Transverse colon (tissue), 4 donors: Measurements from ENCODE around the gene DOCK6. TPM values are rescaled to one million over a fixed set of nuclear protein-coding genes. Genes with fewer than 3 reads are reported as not detected.
A peak's percentile ranks its signal among the peaks of the same experiment; 100 is the strongest.

Experiments
- DNase-seq: peaks from one replicate; pipeline ENCODE4 v3.0.0-alpha.2; 2019
- H3K27ac ChIP-seq, 4 donors: fragments of 200-600 bp; sonication (generic); 2 replicates each; pipeline ENCODE4 v1.5.1; 2016 to 2018; ENCODE audit warnings: inconsistent platforms in 4 of 4
- H3K27me3 ChIP-seq: fragments of 200-600 bp; sonication (generic); 2 replicates; pipeline ENCODE4 v1.5.1; 2017; ENCODE audit warnings: inconsistent platforms
- H3K36me3 ChIP-seq, 4 donors: fragments of 200-600 bp; sonication (generic); 2 replicates each; pipeline ENCODE4 v1.5.1; 2017 to 2019; ENCODE audit warnings: inconsistent platforms in 4 of 4
- H3K4me1 ChIP-seq, 4 donors: fragments of 200-600 bp; sonication (generic); 2 replicates each; pipeline ENCODE4 v1.5.1; 2017 to 2020; ENCODE audit warnings: inconsistent platforms in 4 of 4
- H3K4me3 ChIP-seq, 4 donors: fragments of 200-600 bp; sonication (generic); 1 replicate in 1 of 4; 2 replicates in 3 of 4; pipeline versions ENCODE4 v1.5.1 to v1.6.1; 2017 to 2019; ENCODE audit warnings: inconsistent platforms in 4 of 4
- H3K9me3 ChIP-seq, 2 donors: fragments of 200-600 bp; sonication (generic); 2 replicates each; pipeline ENCODE4 v1.5.1; 2017 to 2019; ENCODE audit warnings: inconsistent platforms in 2 of 2
- CTCF ChIP-seq, 5 experiments: fragments of 200-600 bp in 3 of 5; fragments of 450-650 bp in 2 of 5; sonication (generic) in 3 of 5; IDR thresholded peaks; 1 replicate in 2 of 5; 2 replicates in 3 of 5; pipeline ENCODE4 v1.5.1; 2016 to 2017; ENCODE audit warnings: antibody characterized with exemption in 5 of 5, inconsistent platforms in 3 of 5, mild to moderate bottlenecking in 2 of 5, moderate library complexity in 1 of 5
- EP300 ChIP-seq: sonication (generic); formaldehyde crosslinking; IDR thresholded peaks from one replicate; pipeline ENCODE4 v1.6.1; 2017; ENCODE audit warnings: antibody characterized with exemption, low read depth
- POLR2A ChIP-seq: fragments of 450-650 bp; IDR thresholded peaks from one replicate; pipeline ENCODE4 v1.6.1; 2016; ENCODE audit warnings: antibody characterized with exemption, mild to moderate bottlenecking, moderate library complexity
- POLR2AphosphoS5 ChIP-seq, 3 donors: sonication (generic); formaldehyde crosslinking; IDR thresholded peaks; one replicate each; pipeline ENCODE4 v1.6.1; 2016; ENCODE audit warnings: antibody characterized with exemption in 3 of 3
- WGBS, 2 donors: methylation state at CpG; one replicate each; pipeline ENCODE4 v1.1.5; 2018; ENCODE audit warnings: low coverage in 1 of 2; 5-methylcytosine and 5-hydroxymethylcytosine counted together
- in situ Hi-C, 4 donors: fragments of 200-750 bp; cut with MboI; loops; one replicate each; pipeline versions ENCODE4 v1.15.0 to v1.15.1; 2017; ENCODE audit warnings: low sequenced_read_pairs in 3 of 4, low pct_ligation_motif_present in 1 of 4, low pct_unique_long_range_greater_than_20kb in 1 of 4
- intact Hi-C: fragments of 100-400 bp; cut with DNase I; formaldehyde crosslinking; loops from one replicate; pipeline ENCODE4 v1.15.1; 2023; ENCODE audit warnings: low total_unique reads
- total RNA-seq, 4 donors: library from RNA; depleted of rRNA; stranded (reverse); fragments of >200 nt; gene quantifications; one replicate each; pipeline ENCODE4 v1.1.0, GENCODE V29; 2016

The DOCK6 gene
- total RNA-seq, 4 donors from 2014 or later: 66.4 to 268 (median 78.4) TPM

GRCh38 chr19:11168568-11168967 lies 93.8 kb downstream of the DOCK6 start:
- Histone ChIP-seq H3K27ac (peak overlapping the region in 3 of 4 donors; percentile 87 to 96 (median 92)), H3K4me1 (peaks cover 25 to 30% (median 27%) of the 10 kb centered on the region in 4 donors), H3K4me3 (no peak overlapping the region), H3K27me3 (no peaks in the 10 kb centered on the region), H3K9me3 (no peaks in the 10 kb centered on the region), H3K36me3 (peaks cover 0 to 15% (median 8%) of the 10 kb centered on the region in 4 donors)
- 82 to 90% methylated on average over 2 to 7 of the region's 7 CpGs for WGBS, 2 donors
- intact Hi-C loops: loop anchor here (5.0 kb wide), 1 partner anchor 1384 kb away; the partner anchor contains the start of gene ZNF564
- TF ChIP-seq POLR2A (no peak), CTCF (IDR thresholded peaks at IDR 0.05) (no peak), POLR2AphosphoS5 (IDR thresholded peaks at IDR 0.05) (no peak), EP300 (no peak)
- DNase-seq: no peak
- in situ Hi-C loops: no loop called here

- 70 to 74% methylated on average over 9 to 26 of the region's 26 CpGs for WGBS, 2 donors
- Histone ChIP-seq H3K4me1 (peaks cover 25 to 34% (median 27%) of the 10 kb centered on the region in 4 donors), H3K27ac (peak overlapping the region; percentile 87 to 96 (median 91)), H3K27me3 (no peaks in the 10 kb centered on the region), H3K36me3 (peaks cover 0 to 12% (median 4%) of the 10 kb centered on the region in 4 donors), H3K4me3 (no peak overlapping the region), H3K9me3 (no peaks in the 10 kb centered on the region)
- intact Hi-C loops: loop anchor here (5.0 kb wide), 1 partner anchor 1386 kb away; the partner anchor contains the start of gene ZNF564
- TF ChIP-seq POLR2A (no peak), CTCF (IDR thresholded peaks at IDR 0.05) (no peak), EP300 (no peak), POLR2AphosphoS5 (IDR thresholded peaks at IDR 0.05) (no peak)
- DNase-seq: no peak
- in situ Hi-C loops: no loop called here
Measured at GRCh38 chr19:11166281-11167142, 95.8 kb downstream of the DOCK6 start.

GRCh38 chr19:11165486-11166030 lies 96.8 kb downstream of the DOCK6 start:
- in situ Hi-C loops: no loop called here
- intact Hi-C loops: loop anchor here (5.0 kb wide), 1 partner anchor 1387 kb away; the partner anchor contains the start of gene ZNF564

More at GRCh38 chr19:11165486-11166030, 96.8 kb downstream of the DOCK6 start:
- Histone ChIP-seq H3K9me3 (no peaks in the 10 kb centered on the region), H3K27me3 (no peaks in the 10 kb centered on the region), H3K36me3 (peaks cover 0 to 10% (median 4%) of the 10 kb centered on the region in 4 donors), H3K4me1 (peaks cover 25 to 36% (median 27%) of the 10 kb centered on the region in 4 donors), H3K4me3 (no peak overlapping the region), H3K27ac (peak overlapping the region; percentile 87 to 96 (median 91))
- no peak for DNase-seq
- TF ChIP-seq CTCF (IDR thresholded peaks at IDR 0.05) (no peak), POLR2A (no peak), EP300 (no peak)
- WGBS, 2 donors: 68 to 72% methylated on average over 3 to 13 of the region's 13 CpGs
